ENCODE measurements around the gene FHL2.

Gene FHL2

DNA sequence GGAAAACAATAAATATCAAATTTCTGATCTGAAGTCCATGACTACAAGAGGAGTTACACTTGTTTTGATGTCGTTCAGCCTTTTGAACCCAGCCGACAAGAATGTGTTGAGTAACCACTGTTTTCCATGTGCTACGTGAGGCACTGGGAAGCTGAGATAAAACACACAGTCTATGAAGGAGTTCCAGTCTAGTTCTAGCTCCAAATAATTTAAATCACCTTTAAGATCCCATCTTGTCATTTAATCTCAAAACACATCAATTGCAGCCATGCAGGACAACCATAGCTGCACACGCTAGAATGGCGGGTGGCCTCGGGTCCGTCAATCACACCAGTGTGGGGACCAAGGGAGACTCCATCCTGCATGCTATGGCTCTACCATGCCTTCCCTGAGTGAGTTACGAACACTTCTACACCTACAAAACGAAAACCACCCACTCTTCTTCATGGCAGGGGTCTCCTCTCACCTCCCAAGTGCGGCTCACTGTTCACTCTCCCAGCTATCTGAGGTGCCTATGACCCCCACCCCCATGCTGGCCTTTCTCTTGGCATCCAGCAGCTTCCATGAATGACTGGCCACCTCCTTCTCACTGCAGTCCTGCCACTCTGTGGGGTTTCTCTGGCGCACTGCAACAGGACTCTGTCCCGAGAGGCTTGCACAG, 3.8 kb downstream of the FHL2 start:
- TF ChIP-seq CTCF (IDR thresholded peaks at IDR 0.05; ENCODE audit: low read depth, low read length, missing control alignments), result no peak
- no peak overlapping the region for H3K4me3 ChIP-seq (replicated peaks; ENCODE audit: low read depth, low read length)
- DNase-seq (ENCODE audit: extremely low read depth, low read depth), result no peak

- no peak overlapping the region for H3K4me3 ChIP-seq (replicated peaks; ENCODE audit: low read depth, low read length)
- no peak for DNase-seq (ENCODE audit: extremely low read depth, low read depth)
- no peak for TF ChIP-seq CTCF (IDR thresholded peaks at IDR 0.05; ENCODE audit: low read depth, low read length, missing control alignments)
Observed at GRCh38 chr2:105393373-105394055, 5.3 kb downstream of the FHL2 start.

- TF ChIP-seq CTCF (IDR thresholded peaks at IDR 0.05; ENCODE audit: low read depth, low read length, missing control alignments), result no peak
- H3K4me3 ChIP-seq (replicated peaks; ENCODE audit: low read depth, low read length), result no peak overlapping the region
- no peak for DNase-seq (ENCODE audit: extremely low read depth, low read depth)
Observed at GRCh38 chr2:105391763-105392662, 6.8 kb downstream of the FHL2 start.

- no peak overlapping the region for H3K4me3 ChIP-seq (replicated peaks; ENCODE audit: low read depth, low read length)
Observed at GRCh38 chr2:105391058-105391627, 7.7 kb downstream of the FHL2 start.

GRCh38 chr2:105390454-105390853, 8.4 kb downstream of the FHL2 start:
- no peak for DNase-seq (ENCODE audit: extremely low read depth, low read depth)
- H3K4me3 ChIP-seq (replicated peaks; ENCODE audit: low read depth, low read length), result no peak overlapping the region
- TF ChIP-seq CTCF (IDR thresholded peaks at IDR 0.05; ENCODE audit: low read depth, low read length, missing control alignments), result no peak

More at GRCh38 chr2:105391058-105391627, 7.7 kb downstream of the FHL2 start:
- DNase-seq (ENCODE audit: extremely low read depth, low read depth), result no peak
- TF ChIP-seq CTCF (IDR thresholded peaks at IDR 0.05; ENCODE audit: low read depth, low read length, missing control alignments), result no peak

DNA sequence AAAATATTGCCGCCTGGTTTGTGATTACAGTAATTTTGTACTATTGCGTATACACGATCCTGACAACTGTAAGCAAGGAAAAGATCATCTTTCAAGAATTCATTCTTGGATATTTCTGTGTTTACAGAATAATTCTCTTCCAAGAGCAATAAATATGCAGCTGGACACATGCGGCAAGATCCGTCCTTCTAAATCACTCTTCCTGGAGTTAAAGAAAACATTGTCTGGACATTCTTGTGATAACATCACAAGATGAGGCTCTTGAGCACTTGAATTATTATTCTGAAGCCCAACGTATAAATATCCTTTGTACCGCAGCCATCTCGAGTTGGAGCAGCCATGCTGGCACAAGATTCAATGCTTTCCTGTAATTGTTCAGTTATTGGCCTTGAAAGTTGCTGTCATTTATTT, 9.9 kb downstream of the FHL2 start:
- TF ChIP-seq CTCF (IDR thresholded peaks at IDR 0.05; ENCODE audit: low read depth, low read length, missing control alignments), result no peak
- DNase-seq (ENCODE audit: extremely low read depth, low read depth), result no peak
- no peak overlapping the region for H3K4me3 ChIP-seq (replicated peaks; ENCODE audit: low read depth, low read length)
